GM12874 (cell line): ENCODE measurements around the gene ARHGAP28.

Experiments
- TF ChIP-seq, protein P1 (sequence below): IDR thresholded peaks from 2 replicates; pipeline ENCODE4 v1.5.1; 2011; ENCODE audit warnings: low read depth, mild to moderate bottlenecking, control low read depth, low read length, moderate library complexity; ENCODE audit not compliant: insufficient read depth

Gene ARHGAP28

DNA sequence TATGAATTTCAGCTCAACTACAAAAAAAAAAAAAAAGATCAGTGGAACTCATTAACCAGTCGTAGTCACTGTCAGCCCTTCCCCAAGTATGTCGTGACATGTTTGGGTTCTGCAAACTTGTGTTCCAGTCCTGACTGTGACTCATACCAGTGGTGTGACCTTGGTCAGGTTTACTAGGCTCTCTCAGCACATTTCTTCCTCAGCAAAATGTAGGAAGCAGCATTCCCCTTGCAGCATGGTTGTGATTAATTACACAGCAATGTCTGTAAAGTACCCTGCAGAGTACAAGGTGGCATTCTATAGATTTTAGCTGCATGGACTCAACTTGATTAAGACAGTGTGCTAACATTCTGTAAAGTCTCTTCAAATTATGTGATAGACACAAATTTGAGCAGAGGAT is 231.1 kb downstream of the ARHGAP28 start:
- TF ChIP-seq, protein P1, sequence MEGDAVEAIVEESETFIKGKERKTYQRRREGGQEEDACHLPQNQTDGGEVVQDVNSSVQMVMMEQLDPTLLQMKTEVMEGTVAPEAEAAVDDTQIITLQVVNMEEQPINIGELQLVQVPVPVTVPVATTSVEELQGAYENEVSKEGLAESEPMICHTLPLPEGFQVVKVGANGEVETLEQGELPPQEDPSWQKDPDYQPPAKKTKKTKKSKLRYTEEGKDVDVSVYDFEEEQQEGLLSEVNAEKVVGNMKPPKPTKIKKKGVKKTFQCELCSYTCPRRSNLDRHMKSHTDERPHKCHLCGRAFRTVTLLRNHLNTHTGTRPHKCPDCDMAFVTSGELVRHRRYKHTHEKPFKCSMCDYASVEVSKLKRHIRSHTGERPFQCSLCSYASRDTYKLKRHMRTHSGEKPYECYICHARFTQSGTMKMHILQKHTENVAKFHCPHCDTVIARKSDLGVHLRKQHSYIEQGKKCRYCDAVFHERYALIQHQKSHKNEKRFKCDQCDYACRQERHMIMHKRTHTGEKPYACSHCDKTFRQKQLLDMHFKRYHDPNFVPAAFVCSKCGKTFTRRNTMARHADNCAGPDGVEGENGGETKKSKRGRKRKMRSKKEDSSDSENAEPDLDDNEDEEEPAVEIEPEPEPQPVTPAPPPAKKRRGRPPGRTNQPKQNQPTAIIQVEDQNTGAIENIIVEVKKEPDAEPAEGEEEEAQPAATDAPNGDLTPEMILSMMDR = no peak

DNA sequence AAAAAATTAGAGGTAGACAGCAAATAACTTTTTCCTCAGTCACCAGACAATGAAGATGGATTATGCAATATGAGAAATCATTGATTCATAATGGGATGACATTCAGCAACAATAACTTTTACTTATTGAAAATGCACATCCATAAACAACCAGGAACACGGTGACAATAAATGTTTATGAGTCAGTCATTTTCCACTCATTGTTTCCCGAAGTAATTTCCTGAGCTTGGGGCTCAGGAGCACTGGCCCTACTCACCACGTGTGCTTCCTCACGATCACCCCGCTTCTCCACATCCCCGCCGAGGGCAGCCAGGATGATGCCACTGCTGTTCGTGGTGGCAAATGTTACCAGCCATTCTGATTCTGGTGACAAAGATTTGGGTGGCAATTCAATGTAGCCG is 231.8 kb downstream of the ARHGAP28 start:
- TF ChIP-seq, protein P1 = no peak

DNA sequence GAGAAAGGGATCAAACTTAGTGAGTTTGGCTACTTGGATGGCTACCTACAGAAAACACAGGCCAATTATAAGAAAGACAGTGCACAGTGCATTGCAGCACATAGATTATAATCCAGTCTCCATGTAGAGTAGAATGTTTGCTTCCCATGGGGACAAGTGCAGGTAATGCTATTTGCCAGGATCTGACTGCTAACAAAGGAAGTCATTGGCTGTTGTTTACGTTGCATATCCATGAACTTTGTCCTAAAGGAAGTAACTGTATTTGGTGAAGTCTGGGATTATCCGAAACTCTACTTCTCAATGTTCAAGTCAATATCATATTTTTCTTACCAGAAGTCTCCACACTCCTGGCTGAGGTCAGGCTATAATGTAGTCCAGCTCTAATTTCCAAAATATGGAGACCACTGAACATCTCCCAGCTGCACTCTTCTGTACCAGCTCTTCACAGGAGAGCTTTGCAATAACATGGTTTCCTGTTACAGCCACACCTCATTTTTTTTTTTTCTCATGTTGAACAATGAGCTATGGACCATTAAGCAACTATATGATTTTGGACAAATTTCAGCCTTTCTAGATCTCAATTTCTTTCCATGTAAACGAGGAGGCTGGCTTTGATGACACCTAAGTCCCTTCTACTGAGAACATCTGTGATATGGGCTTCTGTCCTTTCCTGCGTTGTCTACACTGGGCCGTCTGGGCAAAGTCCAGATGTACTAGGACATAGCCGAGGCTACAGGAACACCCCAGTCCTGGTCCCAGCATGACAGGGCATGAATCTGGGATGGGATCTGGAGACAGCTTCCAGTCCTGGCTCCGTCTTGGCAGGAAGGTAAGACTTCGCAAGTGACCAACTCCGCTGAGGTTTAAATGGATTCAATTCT is 233.3 kb downstream of the ARHGAP28 start:
- TF ChIP-seq, protein P1 = no peak

DNA sequence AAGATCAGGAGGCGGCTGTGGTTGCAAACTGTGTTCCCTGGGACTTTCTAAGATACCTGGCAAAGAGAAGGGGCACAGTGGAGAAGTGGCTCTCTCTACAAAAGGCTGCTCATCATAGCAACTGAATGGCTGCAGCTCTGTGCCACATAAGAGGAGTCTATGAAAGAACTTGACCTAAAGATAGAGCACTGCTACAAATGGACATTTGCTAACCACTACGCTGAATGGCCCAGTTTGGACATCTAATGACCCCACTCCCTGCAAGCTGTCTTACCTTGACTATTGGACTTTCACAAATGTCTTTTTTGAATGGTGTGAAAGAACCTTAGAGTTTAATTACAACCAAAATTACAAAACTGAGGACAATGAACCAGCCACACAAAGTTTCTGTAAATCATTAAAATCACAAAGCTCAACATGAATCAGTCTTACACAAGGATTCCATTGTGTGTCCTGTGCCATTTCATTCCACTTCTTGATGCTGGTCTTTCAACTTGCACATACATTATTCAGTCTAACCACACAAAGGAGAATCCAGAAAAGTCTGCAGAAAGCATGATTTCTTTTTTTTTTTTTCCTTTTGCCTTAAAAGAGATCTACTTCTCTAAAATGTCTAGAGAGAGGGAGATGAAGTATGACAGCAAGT is 234.1 kb downstream of the ARHGAP28 start:
- TF ChIP-seq, protein P1 = no peak
